Measurements from ENCODE around the gene RAB40B. TPM values are rescaled to one million over a fixed set of nuclear protein-coding genes. Genes with fewer than 3 reads are reported as not detected.

The RAB40B gene
- total and polyA plus RNA-seq, 5 experiments from 2014 or later = 1.4 to 6.1 (median 2.7) TPM

- no peak overlapping the region for H3K4me3 Mint-ChIP-seq
- H3K27ac Mint-ChIP-seq = no peak overlapping the region
- DNase-seq (no peak), ATAC-seq (no peak)
- POLR2A ChIA-PET = interaction anchor here (0.7 kb wide), 1 partner anchor 456 kb away, joined by 3 read pairs; no protein-coding TSS in a partner anchor
- peaks cover 0 to 14% (median 7%) of the 10 kb centered on the region in 9 donors for H3K9me3 Mint-ChIP-seq
- no peaks in the 10 kb centered on the region for H3K27me3 Mint-ChIP-seq
- H3K36me3 Mint-ChIP-seq = peaks cover 5 to 8% (median 7%) of the 10 kb centered on the region in 3 donors
- H3K4me1 Mint-ChIP-seq = no peaks in the 10 kb centered on the region
These were observed 15.0 kb downstream of the RAB40B start for GRCh38 chr17:82683534-82683933.

GRCh38 chr17:82681547-82681946 lies 17.0 kb downstream of the RAB40B start:
- H3K27ac Mint-ChIP-seq = no peak overlapping the region

GRCh38 chr17:82679586-82680465 lies 18.7 kb downstream of the RAB40B start:
- H3K36me3 Mint-ChIP-seq = peaks cover 5 to 10% (median 7%) of the 10 kb centered on the region in 3 donors
- peaks cover 0 to 14% (median 7%) of the 10 kb centered on the region in 9 donors for H3K9me3 Mint-ChIP-seq
- POLR2A ChIA-PET = interaction anchor here (0.6 kb wide), 1 partner anchor 1056 kb away, joined by 3 read pairs; no protein-coding TSS in a partner anchor
- no peak for ATAC-seq
- no peak overlapping the region for H3K27ac Mint-ChIP-seq
- H3K4me1 Mint-ChIP-seq = peaks cover 0 to 2% (median 0%) of the 10 kb centered on the region in 4 donors
- no peak for DNase-seq
- no peaks in the 10 kb centered on the region for H3K27me3 Mint-ChIP-seq
- H3K4me3 Mint-ChIP-seq = no peak overlapping the region

More at GRCh38 chr17:82681547-82681946, 17.0 kb downstream of the RAB40B start:
- DNase-seq (no peak), ATAC-seq (no peak)
- POLR2A ChIA-PET = interaction anchor here (0.6 to 0.7 kb wide), 2 partner anchors 13 to 32 kb away, joined by 3 read pairs; no protein-coding TSS in a partner anchor
- Mint-ChIP-seq H3K36me3 (peaks cover 5 to 10% (median 7%) of the 10 kb centered on the region in 3 donors), H3K27me3 (no peaks in the 10 kb centered on the region), H3K4me3 (no peak overlapping the region), H3K4me1 (no peaks in the 10 kb centered on the region), H3K9me3 (peaks cover 0 to 14% (median 7%) of the 10 kb centered on the region in 9 donors)

- peaks cover 0 to 10% (median 7%) of the 10 kb centered on the region in 3 donors for H3K36me3 Mint-ChIP-seq
- peaks cover 0 to 14% (median 7%) of the 10 kb centered on the region in 9 donors for H3K9me3 Mint-ChIP-seq
- POLR2A ChIA-PET = interaction anchor here (0.6 kb wide), 1 partner anchor 251 kb away, joined by 4 read pairs; no protein-coding TSS in a partner anchor
- DNase-seq (no peak), ATAC-seq (no peak)
- H3K4me3 Mint-ChIP-seq = no peak overlapping the region
- no peaks in the 10 kb centered on the region for H3K27me3 Mint-ChIP-seq
- peaks cover 0 to 2% (median 0%) of the 10 kb centered on the region in 4 donors for H3K4me1 Mint-ChIP-seq
- no peak overlapping the region for H3K27ac Mint-ChIP-seq
These were observed 20.1 kb downstream of the RAB40B start for GRCh38 chr17:82678265-82678891.

GRCh38 chr17:82677353-82677925 lies 21.1 kb downstream of the RAB40B start:
- DNase-seq (no peak), ATAC-seq (no peak)
- H3K27me3 Mint-ChIP-seq = no peaks in the 10 kb centered on the region
- no peak overlapping the region for H3K4me3 Mint-ChIP-seq
- H3K9me3 Mint-ChIP-seq = peaks cover 0 to 14% (median 7%) of the 10 kb centered on the region in 9 donors
- POLR2A ChIA-PET = no interaction called here
- H3K36me3 Mint-ChIP-seq = peaks cover 0 to 10% (median 7%) of the 10 kb centered on the region in 3 donors
- no peak overlapping the region for H3K27ac Mint-ChIP-seq
- H3K4me1 Mint-ChIP-seq = peaks cover 0 to 2% (median 0%) of the 10 kb centered on the region in 4 donors

GRCh38 chr17:82675476-82676245 lies 22.8 kb downstream of the RAB40B start:
- Mint-ChIP-seq H3K4me3 (no peak overlapping the region), H3K27me3 (no peaks in the 10 kb centered on the region), H3K9me3 (peaks cover 0 to 2% (median 0%) of the 10 kb centered on the region in 9 donors), H3K36me3 (peaks cover 0 to 2% (median 0%) of the 10 kb centered on the region in 3 donors), H3K4me1 (peaks cover 0 to 8% (median 5%) of the 10 kb centered on the region in 4 donors), H3K27ac (no peak overlapping the region)
- POLR2A ChIA-PET = interaction anchor here (0.5 kb wide), 1 partner anchor 25 kb away, joined by 3 read pairs; no protein-coding TSS in a partner anchor
- no peak for ATAC-seq
- DNase-seq = no peak

- Mint-ChIP-seq H3K27ac (no peak overlapping the region), H3K9me3 (peaks cover 0 to 2% (median 0%) of the 10 kb centered on the region in 9 donors), H3K4me3 (no peak overlapping the region), H3K4me1 (peaks cover 0 to 8% (median 5%) of the 10 kb centered on the region in 4 donors), H3K27me3 (no peaks in the 10 kb centered on the region), H3K36me3 (peaks cover 0 to 2% (median 0%) of the 10 kb centered on the region in 3 donors)
- ATAC-seq (no peak), DNase-seq (no peak)
- POLR2A ChIA-PET = no interaction called here
These were observed 23.6 kb downstream of the RAB40B start for GRCh38 chr17:82674656-82675475.

- POLR2A ChIA-PET = interaction anchor here (0.7 kb wide), 1 partner anchor 101 kb away, joined by 4 read pairs; no protein-coding TSS in a partner anchor
- H3K4me1 Mint-ChIP-seq = peaks cover 5 to 14% (median 10%) of the 10 kb centered on the region in 4 donors
- DNase-seq = no peak
- no peak overlapping the region for H3K4me3 Mint-ChIP-seq
- no peaks in the 10 kb centered on the region for H3K27me3 Mint-ChIP-seq
- no peaks in the 10 kb centered on the region for H3K36me3 Mint-ChIP-seq
- no peaks in the 10 kb centered on the region for H3K9me3 Mint-ChIP-seq
- H3K27ac Mint-ChIP-seq = peak overlapping the region in 2 of 10 donors; percentile 7 to 16
- ATAC-seq = no peak
These were observed 27.6 kb downstream of the RAB40B start for GRCh38 chr17:82670661-82671450.

- Mint-ChIP-seq H3K27ac (peak overlapping the region in 3 of 10 donors; percentile 57 to 75 (median 61)), H3K4me3 (peak overlapping the region in 6 of 10 donors; percentile 20 to 67 (median 37)), H3K27me3 (no peaks in the 10 kb centered on the region), H3K36me3 (no peaks in the 10 kb centered on the region), H3K9me3 (no peaks in the 10 kb centered on the region), H3K4me1 (peaks cover 5 to 14% (median 10%) of the 10 kb centered on the region in 4 donors)
- DNase-seq (peak in 7 of 10 donors; percentile 21 to 73 (median 34)), ATAC-seq (peak; percentile 88 to 99)
- POLR2A ChIA-PET = interaction anchor here (0.6 kb wide), 1 partner anchor 13 kb away, joined by 3 read pairs; no protein-coding TSS in a partner anchor
These were observed 29.8 kb downstream of the RAB40B start for GRCh38 chr17:82668631-82669099.

GRCh38 chr17:82668024-82668630 lies 30.4 kb downstream of the RAB40B start:
- POLR2A ChIA-PET = interaction anchor here (0.6 kb wide), 1 partner anchor 13 kb away, joined by 3 read pairs; no protein-coding TSS in a partner anchor
- ATAC-seq = no peak
- no peaks in the 10 kb centered on the region for H3K36me3 Mint-ChIP-seq

More at GRCh38 chr17:82668024-82668630, 30.4 kb downstream of the RAB40B start:
- DNase-seq = no peak
- Mint-ChIP-seq H3K27me3 (no peaks in the 10 kb centered on the region), H3K4me1 (peaks cover 5 to 14% (median 10%) of the 10 kb centered on the region in 4 donors), H3K27ac (peak overlapping the region in 2 of 10 donors; percentile 61 to 75), H3K4me3 (no peak overlapping the region), H3K9me3 (no peaks in the 10 kb centered on the region)

Data from naive thymus-derived CD8-positive, alpha-beta T cell (primary cell).